ENCODE measurements around the gene PCED1A. TPM values are rescaled to one million over a fixed set of nuclear protein-coding genes. Genes with fewer than 3 reads are reported as not detected.

PCED1A gene
- total RNA-seq, 1 donor from 2014 or later = 53.2 TPM

DNA sequence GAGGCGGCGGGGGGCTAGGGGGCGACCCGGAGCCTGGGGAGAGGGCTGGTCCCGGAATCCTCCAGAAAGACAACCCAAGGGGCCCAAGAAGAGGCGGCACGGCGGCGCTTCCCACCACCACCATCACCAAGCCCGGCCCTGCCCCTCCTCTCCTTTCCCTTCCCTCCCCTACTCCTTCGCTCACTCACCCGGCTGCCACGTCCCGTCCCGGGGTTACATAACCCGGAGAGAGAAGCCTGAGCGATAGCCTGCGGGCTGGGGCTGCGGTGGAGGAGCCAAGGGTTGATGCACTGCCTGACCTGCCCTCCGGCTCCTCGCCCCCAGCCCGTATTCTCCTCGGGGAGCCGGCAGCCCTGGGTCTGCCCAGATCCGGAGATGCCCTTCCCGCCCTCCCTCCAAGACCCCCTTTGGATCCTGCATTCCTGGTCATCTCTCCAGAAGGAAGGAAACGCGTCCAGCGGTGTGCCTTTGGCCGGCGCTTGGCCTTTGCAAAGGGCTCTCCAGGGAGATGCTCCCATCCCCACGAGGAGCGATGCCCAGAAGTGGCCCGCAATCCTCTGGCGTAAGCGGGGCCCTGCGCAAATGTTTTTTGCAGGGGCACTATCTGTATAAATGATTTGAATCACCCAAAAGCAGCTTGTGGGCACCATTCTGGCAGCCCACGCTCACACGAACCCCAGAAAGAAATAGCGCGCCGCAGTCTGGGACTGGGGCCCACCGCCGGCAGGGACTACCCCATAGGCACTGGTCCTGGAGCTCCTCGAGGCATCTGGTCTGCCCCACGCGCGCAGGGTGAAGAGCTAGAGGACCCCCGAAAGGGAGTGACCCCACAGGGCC, 35.4 kb downstream of the PCED1A start:
- no peak for ATAC-seq (ENCODE audit: low read depth)
- H3K9me3 Mint-ChIP-seq = no peaks in the 10 kb centered on the region

DNA sequence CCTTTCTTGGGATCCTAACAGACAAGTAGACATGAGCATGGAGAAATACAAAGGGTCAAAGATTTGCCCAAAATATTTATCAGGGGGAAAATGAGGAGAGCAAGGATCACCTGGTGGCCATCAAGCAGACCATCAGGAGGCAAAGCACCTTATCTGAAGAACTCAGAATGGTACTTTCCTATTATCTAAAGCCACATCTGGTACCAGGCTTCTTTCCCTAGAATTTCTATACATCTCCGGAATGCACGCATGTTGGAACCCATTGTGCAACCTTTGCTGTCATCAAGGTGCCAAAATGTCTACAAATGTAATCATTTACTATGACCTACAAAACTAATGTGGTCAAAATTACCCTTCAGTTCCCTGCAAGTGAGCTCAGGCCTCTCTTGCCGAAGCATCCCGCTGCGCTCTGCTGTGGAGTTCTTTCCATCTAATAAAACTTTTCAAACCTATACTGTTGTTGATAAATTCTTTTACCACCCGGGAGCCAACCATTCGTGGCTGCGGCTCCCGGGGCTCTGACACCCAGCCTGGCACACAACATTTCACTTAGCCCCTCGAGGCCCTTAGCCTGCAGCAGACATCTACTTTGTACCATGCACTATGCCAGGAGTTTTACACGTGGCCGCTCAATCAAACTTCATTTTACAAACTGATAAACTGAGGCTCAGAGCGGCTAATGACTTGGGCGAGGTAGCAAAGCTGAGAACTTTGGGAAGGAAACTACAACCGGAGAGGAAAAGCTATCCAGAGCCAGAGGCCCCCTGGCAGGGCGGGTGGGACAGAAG, 36.2 kb downstream of the PCED1A start:
- no peak overlapping the region for H3K27ac Mint-ChIP-seq
- H3K4me1 Mint-ChIP-seq = peaks cover 21% of the 10 kb centered on the region
- CTCF ChIA-PET = no interaction called here
- H3K27me3 Mint-ChIP-seq = peaks cover 59% of the 10 kb centered on the region
- no peaks in the 10 kb centered on the region for H3K9me3 Mint-ChIP-seq
- no peak for DNase-seq
- intact Hi-C loops (cut with micrococcal nuclease) = no loop called here
- H3K4me3 Mint-ChIP-seq = no peak overlapping the region
- no peak for ATAC-seq (ENCODE audit: low read depth)
- POLR2A ChIA-PET = no interaction called here
- TF ChIP-seq, protein P1, sequence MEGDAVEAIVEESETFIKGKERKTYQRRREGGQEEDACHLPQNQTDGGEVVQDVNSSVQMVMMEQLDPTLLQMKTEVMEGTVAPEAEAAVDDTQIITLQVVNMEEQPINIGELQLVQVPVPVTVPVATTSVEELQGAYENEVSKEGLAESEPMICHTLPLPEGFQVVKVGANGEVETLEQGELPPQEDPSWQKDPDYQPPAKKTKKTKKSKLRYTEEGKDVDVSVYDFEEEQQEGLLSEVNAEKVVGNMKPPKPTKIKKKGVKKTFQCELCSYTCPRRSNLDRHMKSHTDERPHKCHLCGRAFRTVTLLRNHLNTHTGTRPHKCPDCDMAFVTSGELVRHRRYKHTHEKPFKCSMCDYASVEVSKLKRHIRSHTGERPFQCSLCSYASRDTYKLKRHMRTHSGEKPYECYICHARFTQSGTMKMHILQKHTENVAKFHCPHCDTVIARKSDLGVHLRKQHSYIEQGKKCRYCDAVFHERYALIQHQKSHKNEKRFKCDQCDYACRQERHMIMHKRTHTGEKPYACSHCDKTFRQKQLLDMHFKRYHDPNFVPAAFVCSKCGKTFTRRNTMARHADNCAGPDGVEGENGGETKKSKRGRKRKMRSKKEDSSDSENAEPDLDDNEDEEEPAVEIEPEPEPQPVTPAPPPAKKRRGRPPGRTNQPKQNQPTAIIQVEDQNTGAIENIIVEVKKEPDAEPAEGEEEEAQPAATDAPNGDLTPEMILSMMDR (IDR thresholded peaks at IDR 0.05) = no peak
- H3K36me3 Mint-ChIP-seq (ENCODE audit: low read depth) = no peaks in the 10 kb centered on the region

More for the DNA sequence above, 35.4 kb downstream of the PCED1A start:
- POLR2A ChIA-PET = no interaction called here
- Mint-ChIP-seq H3K27me3 (peaks cover 50% of the 10 kb centered on the region), H3K4me1 (peaks cover 13% of the 10 kb centered on the region), H3K36me3 (ENCODE audit: low read depth) (no peaks in the 10 kb centered on the region), H3K27ac (no peak overlapping the region), H3K4me3 (no peak overlapping the region)
- TF ChIP-seq, protein P1 (IDR thresholded peaks at IDR 0.05) = no peak
- intact Hi-C loops (cut with micrococcal nuclease) = no loop called here
- CTCF ChIA-PET = no interaction called here
- no peak for DNase-seq

DNA sequence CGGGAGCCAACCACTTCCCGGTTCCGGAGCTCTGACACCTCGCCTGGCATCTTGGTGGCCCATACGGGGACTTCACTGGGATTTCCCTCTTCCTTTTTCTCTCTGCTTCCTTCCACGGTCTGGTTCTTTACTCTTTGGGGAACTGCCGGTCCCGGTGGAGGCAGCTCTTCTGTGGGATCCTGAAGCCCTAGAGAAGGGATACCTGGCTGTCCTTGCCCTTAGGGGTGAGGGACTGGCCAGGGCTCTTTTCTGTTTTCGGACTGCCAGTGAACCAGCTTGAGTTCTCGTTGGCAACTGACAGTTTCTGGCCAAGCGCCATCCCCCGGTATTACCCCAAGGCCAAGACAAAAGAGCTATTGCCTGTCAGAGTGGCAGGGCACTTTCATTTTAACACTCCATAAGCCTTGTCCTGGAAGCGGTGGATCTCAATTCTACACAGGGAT, 39.1 kb downstream of the PCED1A start:
- no peaks in the 10 kb centered on the region for H3K36me3 Mint-ChIP-seq (ENCODE audit: low read depth)
- peak overlapping the region; percentile 85 for H3K4me3 Mint-ChIP-seq
- H3K9me3 Mint-ChIP-seq = no peaks in the 10 kb centered on the region
- H3K27ac Mint-ChIP-seq = peak overlapping the region; percentile 77
- ATAC-seq (ENCODE audit: low read depth) (peak; percentile 5), DNase-seq (no peak)
- peaks cover 52% of the 10 kb centered on the region for H3K27me3 Mint-ChIP-seq
- intact Hi-C loops (cut with micrococcal nuclease) = loop anchor here (2.0 kb wide), 2 partner anchors 39 to 49 kb away; partner anchors contain the start of genes PCED1A and VPS16
- CTCF ChIA-PET = interaction anchor here (0.8 to 1.5 kb wide), 2 partner anchors 10 to 32 kb away, joined by 3 read pairs; no protein-coding TSS in a partner anchor
- POLR2A ChIA-PET = interaction anchor here (0.5 to 1.5 kb wide), 4 partner anchors 11 to 727 kb away, joined by 3 to 5 read pairs (median 3); partner anchors contain the start of genes PCED1A, PTPRA and VPS16
- H3K4me1 Mint-ChIP-seq = peaks cover 31% of the 10 kb centered on the region
- TF ChIP-seq, protein P1 (IDR thresholded peaks at IDR 0.05) = no peak

DNA sequence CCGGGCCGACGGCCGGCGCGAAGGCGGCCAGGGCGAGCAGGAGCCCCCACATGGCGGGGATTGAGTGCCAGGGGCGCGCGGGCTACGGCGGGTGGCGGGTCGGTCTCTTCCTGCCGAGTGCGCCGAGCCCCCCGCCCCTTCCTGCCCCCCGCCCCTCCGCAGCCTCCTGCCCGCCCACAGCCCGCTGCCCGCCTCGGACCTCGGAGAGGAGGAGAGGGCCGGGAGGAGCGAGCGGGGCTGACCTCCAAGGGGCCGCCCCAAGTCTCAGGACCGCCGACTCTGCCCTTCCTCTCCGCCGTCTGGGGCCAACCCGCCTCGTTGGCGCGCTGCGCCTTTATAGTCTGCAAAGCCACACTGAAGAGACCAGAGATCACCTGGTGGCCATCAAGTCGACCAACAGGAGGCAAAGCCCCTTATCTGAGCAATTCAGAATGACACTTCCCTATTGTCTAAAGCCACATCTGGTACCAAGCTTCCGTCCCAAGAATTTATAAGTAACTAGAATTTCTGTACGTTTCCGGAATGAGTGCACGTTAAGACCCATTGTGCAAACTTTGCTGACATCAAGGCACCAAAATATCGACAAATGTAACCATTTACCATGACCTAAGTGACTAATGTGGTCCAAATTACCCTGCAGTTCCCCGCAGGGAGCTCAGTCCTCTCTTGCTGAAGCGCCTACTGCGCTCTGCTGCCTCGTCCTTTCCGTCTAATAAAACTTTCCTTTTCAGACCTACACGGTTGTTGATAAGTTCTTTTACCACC, 39.8 kb downstream of the PCED1A start, which contains the start of gene CPXM1:
Gene CPXM1, minus strand, starts transcription at position 107 of the 765 bp plus-strand sequence. Its CDS starts 55 bp downstream, at position 52.
- ChIA-PET CTCF (interaction anchor here (0.8 to 1.5 kb wide), 2 partner anchors 9 to 33 kb away, joined by 3 read pairs; no protein-coding TSS in a partner anchor), POLR2A (interaction anchor here (0.5 to 1.9 kb wide), 4 partner anchors 11 to 727 kb away, joined by 3 to 7 read pairs (median 3); partner anchors contain the start of genes PCED1A, PTPRA and VPS16)
- Mint-ChIP-seq H3K27ac (peak within 1 kb of the TSS; percentile 77), H3K9me3 (no peaks in the 10 kb centered on the region), H3K36me3 (ENCODE audit: low read depth) (no peaks in the 10 kb centered on the region), H3K27me3 (peaks cover 48% of the 10 kb centered on the region), H3K4me3 (peak within 1 kb of the TSS; percentile 85), H3K4me1 (peaks cover 31% of the 10 kb centered on the region)
- no peak for DNase-seq
- peak; percentile 71 for ATAC-seq (ENCODE audit: low read depth)
- intact Hi-C loops (cut with micrococcal nuclease) = loop anchor here (2.0 kb wide), 2 partner anchors 40 to 48 kb away; partner anchors contain the start of genes PCED1A and VPS16
- TF ChIP-seq, protein P1 (IDR thresholded peaks at IDR 0.05) = no peak
